Progenitor cell of endocrine pancreas (in vitro differentiated cells): ENCODE results near the gene PACSIN1. TPM values are rescaled to one million over a fixed set of nuclear protein-coding genes. Genes with fewer than 3 reads are reported as not detected.
A peak's percentile ranks its signal among the peaks of the same experiment; 100 is the strongest.

Source experiments
- DNase-seq: peaks from one replicate; pipeline ENCODE4 v3.0.0; 2021; ENCODE audit warnings: low spot score; ENCODE audit not compliant: unreplicated experiment
- H3K27ac Mint-ChIP-seq: 2 replicates; pipeline ENCODE4 v1.8.0; 2021; ENCODE audit warnings: mild to moderate bottlenecking, moderate library complexity, mixed read lengths
- H3K27me3 Mint-ChIP-seq: 2 replicates; pipeline ENCODE4 v1.8.0; 2021; ENCODE audit warnings: mixed read lengths
- H3K36me3 Mint-ChIP-seq: 2 replicates; pipeline ENCODE4 v1.8.0; 2022; ENCODE audit warnings: mixed read lengths; ENCODE audit not compliant: insufficient read depth
- H3K4me1 Mint-ChIP-seq: 2 replicates; pipeline ENCODE4 v1.8.0; 2021; ENCODE audit warnings: low read depth, mixed read lengths
- H3K4me3 Mint-ChIP-seq: 2 replicates; pipeline ENCODE4 v1.8.0; 2021; ENCODE audit warnings: low read depth, mild to moderate bottlenecking, moderate library complexity, mixed read lengths
- H3K9me3 Mint-ChIP-seq: 2 replicates; pipeline ENCODE4 v1.8.0; 2021; ENCODE audit warnings: low read depth, mixed read lengths
- CTCF ChIP-seq: fragments of 200-600 bp; sonication (generic); IDR thresholded peaks from one replicate; pipeline ENCODE4 v1.5.0; 2021; ENCODE audit warnings: antibody characterized with exemption, mild to moderate bottlenecking; ENCODE audit not compliant: unreplicated experiment
- total RNA-seq: library from RNA; stranded (reverse); gene quantifications from 2 replicates; pipeline ENCODE4 v1.2.1, GENCODE V29; 2021

The PACSIN1 gene
- total RNA-seq, 1 donor from 2014 or later: 0.72 TPM

- Mint-ChIP-seq H3K36me3 (no peaks in the 10 kb centered on the region), H3K4me1 (no peaks in the 10 kb centered on the region), H3K27ac (peak overlapping the region; percentile 80), H3K27me3 (no peaks in the 10 kb centered on the region), H3K4me3 (no peak overlapping the region), H3K9me3 (no peaks in the 10 kb centered on the region)
- TF ChIP-seq CTCF: no peak
- DNase-seq: no peak
Measured at GRCh38 chr6:34581561-34581920, 115.7 kb downstream of the PACSIN1 start.

- Mint-ChIP-seq H3K27me3 (no peaks in the 10 kb centered on the region), H3K27ac (no peak overlapping the region), H3K4me1 (peaks cover 3% of the 10 kb centered on the region), H3K36me3 (no peaks in the 10 kb centered on the region), H3K9me3 (no peaks in the 10 kb centered on the region), H3K4me3 (no peak overlapping the region)
- DNase-seq: no peak
- TF ChIP-seq CTCF: no peak
Measured at GRCh38 chr6:34583461-34583860, 117.6 kb downstream of the PACSIN1 start.

- H3K4me3 Mint-ChIP-seq: no peak overlapping the region
- no peaks in the 10 kb centered on the region for H3K36me3 Mint-ChIP-seq
- H3K9me3 Mint-ChIP-seq: no peaks in the 10 kb centered on the region
- H3K27me3 Mint-ChIP-seq: no peaks in the 10 kb centered on the region
- no peak for DNase-seq
- no peak for TF ChIP-seq CTCF
- H3K27ac Mint-ChIP-seq: no peak overlapping the region
- peaks cover 3% of the 10 kb centered on the region for H3K4me1 Mint-ChIP-seq
Measured at GRCh38 chr6:34583861-34584604, 118.2 kb downstream of the PACSIN1 start.

- H3K27ac Mint-ChIP-seq: no peak overlapping the region
- peaks cover 3% of the 10 kb centered on the region for H3K36me3 Mint-ChIP-seq
- no peaks in the 10 kb centered on the region for H3K27me3 Mint-ChIP-seq
- no peak for DNase-seq
- H3K4me3 Mint-ChIP-seq: no peak overlapping the region
- H3K4me1 Mint-ChIP-seq: peaks cover 3% of the 10 kb centered on the region
- no peaks in the 10 kb centered on the region for H3K9me3 Mint-ChIP-seq
- TF ChIP-seq CTCF: no peak
Measured at GRCh38 chr6:34584694-34585093, 118.8 kb downstream of the PACSIN1 start.

Other genes with a start within 250 kb of the PACSIN1 start
- 748 and 769 TPM in 2 replicates for gene HMGA1, start 229.2 kb upstream of the PACSIN1 start, total RNA-seq
- gene SMIM29, start 217.1 kb upstream of the PACSIN1 start, total RNA-seq: 5.1 and 5.3 TPM in 2 replicates
- 20.6 and 23.4 TPM in 2 replicates for gene NUDT3, start 73.4 kb upstream of the PACSIN1 start, total RNA-seq
- 1,118 and 1,174 TPM in 2 replicates for gene RPS10, start 40.0 kb upstream of the PACSIN1 start, total RNA-seq
- 0.62 and 0.65 TPM in 2 replicates for gene SPDEF, start 90.3 kb downstream of the PACSIN1 start, total RNA-seq
- gene ILRUN, start 230.7 kb downstream of the PACSIN1 start, total RNA-seq: 55.2 and 56.3 TPM in 2 replicates